IPS-20b (cell line): ENCODE results near the gene SAMD14.

Experiments used
- H3K27ac ChIP-seq: one replicate; pipeline ENCODE4 v1.5.1; 2013; ENCODE audit warnings: low read length
- H3K27me3 ChIP-seq: 2 replicates; pipeline ENCODE4 v1.6.1; 2013; ENCODE audit warnings: mild to moderate bottlenecking, low read length, inconsistent platforms; ENCODE audit not compliant: insufficient read depth
- H3K36me3 ChIP-seq: 2 replicates; pipeline ENCODE4 v1.6.1; 2013; ENCODE audit warnings: low read depth, mild to moderate bottlenecking, inconsistent platforms, low read length, moderate library complexity; ENCODE audit not compliant: insufficient read depth
- H3K4me1 ChIP-seq: 2 replicates; pipeline ENCODE4 v1.6.1; 2013; ENCODE audit warnings: mild to moderate bottlenecking, control low read depth, inconsistent platforms, low read length, moderate library complexity; ENCODE audit not compliant: insufficient read depth
- H3K4me3 ChIP-seq: 2 replicates; pipeline ENCODE4 v1.5.1; 2013; ENCODE audit warnings: mild to moderate bottlenecking, low read length, inconsistent platforms
- H3K9ac ChIP-seq: 2 replicates; pipeline ENCODE4 v1.6.1; 2013; ENCODE audit warnings: low read depth, mild to moderate bottlenecking, inconsistent platforms, low read length, moderate library complexity
- H3K9me3 ChIP-seq: 2 replicates; pipeline ENCODE4 v1.6.1; 2013; ENCODE audit warnings: mild to moderate bottlenecking, low read depth, low read length, inconsistent platforms; ENCODE audit not compliant: insufficient read depth

The SAMD14 gene

DNA sequence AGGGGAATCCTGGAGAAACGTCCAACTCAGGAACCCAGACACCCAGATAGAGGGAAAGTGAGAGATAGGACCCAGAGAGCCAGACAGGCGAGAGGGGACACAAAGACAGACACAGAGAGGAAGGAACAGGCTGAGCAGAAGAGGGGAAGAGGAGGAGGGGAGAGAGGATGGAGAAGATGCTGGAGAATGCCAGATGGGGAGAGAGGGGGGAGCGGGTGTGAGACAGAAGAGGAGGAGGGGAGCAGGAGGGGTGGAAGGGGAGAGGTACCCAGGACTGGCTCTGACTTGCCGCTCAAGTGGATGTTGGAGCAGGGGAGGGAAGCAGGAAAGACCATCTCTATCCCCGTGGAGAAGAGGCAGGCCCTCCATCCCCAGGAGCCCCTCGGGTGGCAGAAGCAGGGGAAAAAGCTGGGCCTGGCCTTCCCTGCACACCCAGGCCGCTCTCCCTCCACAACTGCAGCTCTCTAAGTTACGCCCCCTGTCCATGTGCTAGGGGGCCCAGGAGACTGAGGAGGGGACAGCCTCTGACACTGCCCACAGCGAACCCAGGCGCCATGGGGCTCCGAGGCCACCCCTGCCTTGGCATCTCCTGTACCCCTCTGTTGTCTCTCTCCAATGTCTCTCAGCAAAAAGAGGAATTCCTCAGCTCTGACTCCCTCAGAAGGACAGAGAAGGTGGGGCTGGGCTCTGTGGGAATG is 15.7 kb upstream of the SAMD14 start:
- H3K4me1 ChIP-seq: peaks cover 5% of the 10 kb centered on the region; the same call in 1 of the 2 replicates
- no peak overlapping the region for H3K4me3 ChIP-seq
- peaks cover 28% of the 10 kb centered on the region for H3K36me3 ChIP-seq
- no peak overlapping the region for H3K9ac ChIP-seq
- no peaks in the 10 kb centered on the region for H3K9me3 ChIP-seq
- peaks cover 17% of the 10 kb centered on the region for H3K27me3 ChIP-seq
- no peak overlapping the region for H3K27ac ChIP-seq

DNA sequence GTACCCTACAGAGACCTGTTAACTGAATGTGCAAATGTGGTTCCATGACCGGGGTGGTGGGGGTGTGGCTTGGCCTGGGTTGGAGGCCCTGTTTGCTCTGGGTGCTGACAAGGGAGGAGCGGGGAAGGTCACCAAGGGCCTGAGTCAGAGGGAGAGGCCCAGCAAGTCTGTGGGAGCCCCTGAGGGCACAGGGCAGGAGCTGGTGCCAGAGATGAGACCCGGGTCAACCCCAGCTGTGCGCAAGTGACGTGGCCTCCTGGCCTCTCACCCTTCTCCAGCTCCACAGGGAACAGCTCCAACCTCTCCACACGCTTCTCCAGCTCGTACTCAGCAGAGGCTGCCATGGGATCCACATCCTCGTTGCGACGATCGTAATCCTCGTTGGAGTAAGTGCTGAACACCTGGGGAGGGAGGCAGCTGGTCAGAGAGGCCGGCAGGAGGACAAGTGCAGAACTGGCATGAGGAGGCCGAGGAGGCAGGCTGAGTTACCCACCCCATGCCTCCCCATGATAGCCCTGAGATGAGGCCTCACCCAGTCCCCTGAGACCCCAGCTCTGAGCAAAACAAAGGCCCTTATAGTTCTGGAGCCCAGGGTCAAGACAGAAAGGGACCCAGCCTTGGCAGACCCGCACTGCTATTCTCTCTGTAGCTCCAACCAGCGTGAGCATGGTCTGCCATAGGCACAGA is 15.0 kb upstream of the SAMD14 start:
- H3K9ac ChIP-seq: no peak overlapping the region
- H3K27me3 ChIP-seq: peaks cover 11% of the 10 kb centered on the region
- H3K4me3 ChIP-seq: no peak overlapping the region
- H3K36me3 ChIP-seq: peaks cover 31% of the 10 kb centered on the region
- H3K9me3 ChIP-seq: no peaks in the 10 kb centered on the region
- no peak overlapping the region for H3K27ac ChIP-seq
- peaks cover 5% of the 10 kb centered on the region; the same call in 1 of the 2 replicates for H3K4me1 ChIP-seq

DNA sequence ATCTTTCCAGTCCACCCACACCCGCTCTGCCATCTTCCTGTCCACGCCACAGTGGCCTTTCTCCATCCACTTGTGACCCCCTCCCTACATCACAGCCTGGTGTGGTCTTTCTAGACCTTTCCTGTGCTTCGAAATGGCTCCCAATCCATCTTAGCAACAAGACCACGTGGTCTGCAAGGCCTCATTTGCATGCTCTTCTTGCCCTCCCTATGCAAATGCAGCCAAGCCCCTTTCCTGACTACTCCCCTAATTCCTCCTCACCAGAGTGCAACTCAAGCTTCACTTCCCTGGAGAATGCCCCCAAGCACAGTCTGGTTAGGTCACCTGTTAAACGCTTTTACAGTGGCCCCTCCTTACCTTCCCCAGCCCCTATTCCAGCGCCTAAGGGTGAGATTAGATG is 14.4 kb upstream of the SAMD14 start:
- Histone ChIP-seq H3K36me3 (peaks cover 35% of the 10 kb centered on the region), H3K4me1 (peaks cover 5% of the 10 kb centered on the region; the same call in 1 of the 2 replicates), H3K27me3 (peaks cover 4% of the 10 kb centered on the region; the same call in 1 of the 2 replicates), H3K27ac (no peak overlapping the region), H3K9me3 (no peaks in the 10 kb centered on the region), H3K4me3 (no peak overlapping the region), H3K9ac (no peak overlapping the region)

GRCh38 chr17:50143461-50144176 is 13.7 kb upstream of the SAMD14 start:
- Histone ChIP-seq H3K27ac (no peak overlapping the region), H3K4me1 (peaks cover 5% of the 10 kb centered on the region; the same call in 1 of the 2 replicates), H3K27me3 (no peaks in the 10 kb centered on the region; the same call in 1 of the 2 replicates), H3K36me3 (peaks cover 43% of the 10 kb centered on the region), H3K4me3 (no peak overlapping the region), H3K9me3 (no peaks in the 10 kb centered on the region), H3K9ac (no peak overlapping the region)

DNA sequence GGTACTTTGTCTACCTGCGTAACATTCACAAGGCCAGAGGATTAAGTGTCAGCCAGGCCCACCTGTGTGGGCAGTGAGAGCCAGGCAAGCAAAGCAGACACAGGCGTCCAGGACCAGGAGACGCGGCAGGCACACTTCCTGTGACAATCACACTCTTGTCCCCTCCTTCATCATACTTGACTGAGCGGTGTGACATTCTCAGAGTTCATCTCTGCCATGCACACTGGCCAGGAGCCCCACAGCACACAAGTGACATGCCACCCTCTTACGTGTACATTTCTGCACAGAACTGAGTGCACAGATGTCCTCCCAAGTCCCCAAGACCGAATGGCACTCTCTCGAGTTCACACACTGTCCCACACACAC is 11.8 kb upstream of the SAMD14 start:
- no peak overlapping the region for H3K27ac ChIP-seq
- H3K4me1 ChIP-seq: no peaks in the 10 kb centered on the region; the same call in 1 of the 2 replicates
- H3K27me3 ChIP-seq: no peaks in the 10 kb centered on the region
- H3K36me3 ChIP-seq: peaks cover 61% of the 10 kb centered on the region
- no peaks in the 10 kb centered on the region for H3K9me3 ChIP-seq
- H3K9ac ChIP-seq: no peak overlapping the region
- no peak overlapping the region for H3K4me3 ChIP-seq

GRCh38 chr17:50141026-50141744 is 11.2 kb upstream of the SAMD14 start:
- Histone ChIP-seq H3K27ac (no peak overlapping the region), H3K27me3 (no peaks in the 10 kb centered on the region), H3K9ac (no peak overlapping the region), H3K4me3 (no peak overlapping the region), H3K4me1 (no peaks in the 10 kb centered on the region; the same call in 1 of the 2 replicates), H3K9me3 (no peaks in the 10 kb centered on the region), H3K36me3 (peaks cover 61% of the 10 kb centered on the region)

DNA sequence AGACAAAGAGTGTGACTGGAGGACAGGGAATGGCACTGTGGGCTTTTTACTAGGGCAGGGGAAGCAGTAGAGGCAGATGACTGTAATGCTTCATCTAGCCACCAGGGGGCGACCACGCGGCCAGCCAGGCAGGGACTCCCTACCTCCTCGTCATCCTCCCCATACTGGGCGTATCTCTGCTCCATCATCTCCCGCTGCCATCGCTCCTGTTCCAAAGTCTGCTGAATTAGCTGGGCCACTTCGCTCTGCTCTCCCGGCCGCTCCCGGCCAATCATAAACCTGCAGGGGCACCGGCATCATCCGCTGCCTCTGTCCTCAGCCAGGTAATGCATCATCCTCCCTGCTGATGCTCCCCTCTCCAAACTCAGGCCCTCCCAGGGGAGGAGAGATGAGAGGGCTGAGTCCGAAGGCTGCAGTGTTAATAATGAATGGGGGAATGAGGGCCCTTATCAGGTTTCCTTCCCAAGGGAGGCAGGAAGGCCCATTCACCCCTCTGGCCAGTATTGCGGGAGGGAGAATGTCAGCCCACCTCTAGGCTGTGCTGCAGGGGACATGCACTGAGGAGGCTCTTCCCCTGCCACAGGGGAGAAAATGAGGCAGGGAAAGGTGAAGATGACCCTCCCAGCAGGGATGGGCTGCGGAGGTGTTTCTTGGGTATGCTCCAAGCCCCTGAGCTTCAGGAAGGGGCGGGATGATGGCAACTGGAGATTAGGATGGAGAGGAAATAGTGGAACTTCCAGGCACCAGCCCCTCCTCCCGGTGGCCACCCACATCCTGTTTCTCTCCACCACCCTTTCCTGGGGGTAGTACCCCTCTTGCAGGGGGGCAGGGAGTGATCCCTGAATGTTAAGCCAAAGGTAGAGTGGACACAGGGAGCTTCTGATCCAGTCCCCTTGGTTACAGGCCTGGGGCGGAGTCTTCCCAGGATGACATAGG is 10.3 kb upstream of the SAMD14 start:
- Histone ChIP-seq H3K36me3 (peaks cover 61% of the 10 kb centered on the region), H3K9ac (no peak overlapping the region), H3K9me3 (no peaks in the 10 kb centered on the region), H3K27ac (no peak overlapping the region), H3K27me3 (no peaks in the 10 kb centered on the region), H3K4me3 (no peak overlapping the region), H3K4me1 (no peaks in the 10 kb centered on the region; the same call in 1 of the 2 replicates)

DNA sequence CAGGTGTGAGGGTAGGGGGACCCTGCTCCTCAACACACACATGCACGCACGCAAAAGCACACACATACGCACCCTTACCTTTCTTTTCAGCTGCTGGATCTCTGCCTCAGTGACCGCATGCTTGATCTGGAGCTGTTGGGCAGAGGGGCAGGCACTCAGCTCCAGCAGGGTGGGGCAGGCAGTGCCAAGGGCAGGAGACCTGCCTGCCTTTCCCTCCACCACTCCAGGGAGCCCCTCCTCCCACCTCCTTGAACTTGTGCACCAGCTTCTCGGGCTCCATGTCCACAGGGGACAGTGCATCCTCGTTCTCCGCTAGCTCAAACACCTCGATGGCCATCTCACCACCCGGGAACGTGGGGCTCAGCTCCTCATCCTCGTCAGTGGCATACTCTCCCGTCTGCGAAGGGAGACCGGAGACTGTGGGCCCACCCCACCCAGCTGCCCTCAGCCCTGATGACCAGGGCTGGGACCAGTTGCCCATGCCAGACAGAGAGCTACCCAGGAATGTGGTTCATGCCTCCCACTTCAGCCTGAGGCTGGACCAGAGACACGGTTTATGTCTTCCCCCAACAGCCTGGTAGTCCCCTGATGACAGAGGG is 9.3 kb upstream of the SAMD14 start:
- no peak overlapping the region for H3K27ac ChIP-seq
- H3K4me3 ChIP-seq: no peak overlapping the region
- H3K27me3 ChIP-seq: no peaks in the 10 kb centered on the region
- H3K36me3 ChIP-seq: peaks cover 52% of the 10 kb centered on the region
- no peak overlapping the region for H3K9ac ChIP-seq
- H3K9me3 ChIP-seq: no peaks in the 10 kb centered on the region
- H3K4me1 ChIP-seq: peaks cover 5% of the 10 kb centered on the region

GRCh38 chr17:50137042-50137441 is 7.1 kb upstream of the SAMD14 start:
- Histone ChIP-seq H3K9ac (no peak overlapping the region), H3K27ac (no peak overlapping the region), H3K9me3 (no peaks in the 10 kb centered on the region), H3K4me3 (no peak overlapping the region), H3K36me3 (peaks cover 34% of the 10 kb centered on the region), H3K27me3 (peaks cover 8% of the 10 kb centered on the region; the same call in 1 of the 2 replicates), H3K4me1 (peaks cover 14% of the 10 kb centered on the region)

- Histone ChIP-seq H3K9me3 (no peaks in the 10 kb centered on the region), H3K27me3 (peaks cover 17% of the 10 kb centered on the region), H3K36me3 (peaks cover 34% of the 10 kb centered on the region), H3K9ac (no peak overlapping the region), H3K27ac (no peak overlapping the region), H3K4me3 (no peak overlapping the region), H3K4me1 (peaks cover 14% of the 10 kb centered on the region)
Observed at GRCh38 chr17:50136096-50136687, 6.2 kb upstream of the SAMD14 start.
